Measurements from ENCODE around the gene UBE2E3.
A peak's percentile ranks its signal among the peaks of the same experiment; 100 is the strongest.
"Not testable (repeated sequence)": the region's sequence is repeated elsewhere in the genome, so short reads cannot be mapped to it uniquely, and the experiment has no call there.

Gene UBE2E3

DNA sequence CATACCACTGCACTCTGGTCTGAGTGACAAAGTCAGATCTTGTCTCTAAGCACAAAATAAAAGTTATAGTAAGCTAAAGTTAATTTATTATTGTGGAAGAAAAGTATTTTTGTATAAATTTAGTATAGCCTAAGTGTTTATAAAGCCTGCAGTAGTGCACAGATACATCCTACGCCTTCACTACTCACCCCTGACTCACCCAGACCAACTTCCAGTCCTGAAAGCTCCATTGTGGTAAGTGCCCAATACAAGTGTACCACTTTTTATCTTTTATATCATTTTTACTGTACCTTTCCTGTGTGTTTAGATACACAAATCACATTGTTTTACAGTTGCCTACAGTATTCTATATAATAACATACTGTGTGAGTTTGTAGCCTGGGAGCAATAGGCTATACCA, 57.5 kb downstream of the UBE2E3 start:
- DNase-seq, result no peak

DNA sequence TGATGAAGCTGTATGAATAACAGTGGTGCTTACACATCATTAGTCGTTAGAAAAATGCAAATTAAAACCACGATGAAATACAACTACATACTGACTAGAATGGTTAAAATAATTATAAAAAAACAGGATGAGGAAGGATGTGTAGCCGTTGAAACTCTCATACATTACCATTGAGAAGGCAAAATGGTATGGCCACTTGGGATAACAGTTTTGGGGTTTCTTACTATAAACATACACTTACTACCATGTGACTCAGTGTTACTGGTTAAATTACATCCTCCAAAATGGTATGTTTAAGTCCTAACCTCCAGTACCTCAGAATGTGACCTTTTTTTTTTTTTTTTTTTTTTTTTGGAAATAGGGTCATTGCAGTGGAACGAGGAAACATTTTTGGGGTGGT, 58.4 kb downstream of the UBE2E3 start:
- no peak for DNase-seq

DNA sequence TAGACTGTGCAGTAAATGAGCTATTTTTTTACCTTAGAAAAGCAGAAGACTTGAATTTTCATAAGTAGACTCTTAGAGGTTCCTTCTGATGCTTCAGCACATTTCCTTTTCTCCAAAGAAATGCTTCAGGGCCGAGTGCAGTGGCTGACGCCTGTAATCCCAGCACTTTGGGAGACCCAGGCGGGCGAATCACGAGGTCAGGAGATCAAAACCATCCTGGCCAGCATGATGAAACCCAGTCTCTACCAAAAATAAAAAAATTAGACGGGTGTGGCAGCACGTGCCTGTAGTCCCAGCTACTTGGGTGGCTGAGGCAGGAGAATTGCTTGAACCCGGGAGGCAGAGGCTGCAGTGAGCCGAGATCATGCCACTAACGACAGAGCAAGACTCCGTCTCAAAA, 60.4 kb downstream of the UBE2E3 start:
- not testable (repeated sequence) for DNase-seq

DNA sequence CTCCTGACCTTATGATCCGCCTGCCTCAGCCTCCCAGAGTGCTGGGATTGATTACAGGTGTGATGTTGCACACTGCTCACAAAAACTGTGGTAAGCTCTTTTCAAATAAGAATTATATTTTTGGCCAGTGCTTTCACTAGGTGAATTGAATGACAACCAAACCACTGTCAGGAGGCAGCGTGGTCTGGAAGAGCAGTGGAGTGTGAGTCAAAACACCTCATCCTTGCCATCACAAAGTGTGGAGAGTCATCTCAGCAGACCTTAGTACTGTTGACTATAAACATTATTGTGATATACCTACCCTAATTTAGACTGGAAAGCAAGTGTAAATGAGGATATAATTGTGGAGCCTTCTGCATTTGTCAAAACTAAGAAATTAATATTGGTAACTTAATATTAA, 61.3 kb downstream of the UBE2E3 start:
- no peak for DNase-seq

DNA sequence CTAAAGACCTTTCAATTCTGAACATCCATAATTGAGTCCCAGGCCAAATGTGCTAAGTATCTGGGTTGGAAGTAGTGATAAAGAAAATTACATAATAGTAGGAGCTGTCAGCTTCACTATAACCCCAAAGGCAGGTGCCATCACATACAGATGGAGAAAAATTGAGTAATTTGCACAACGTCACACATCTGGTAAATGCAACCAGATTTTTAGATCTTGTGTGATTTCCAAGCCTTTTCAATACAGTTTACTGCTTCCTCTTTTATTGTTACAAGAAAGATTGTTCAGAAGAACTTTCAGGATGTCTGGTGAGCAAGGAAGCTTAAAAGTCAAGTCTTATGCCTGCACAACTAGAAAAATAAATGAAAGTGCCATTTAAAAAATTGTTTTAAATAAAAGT, 62.3 kb downstream of the UBE2E3 start:
- no peak for DNase-seq

DNA sequence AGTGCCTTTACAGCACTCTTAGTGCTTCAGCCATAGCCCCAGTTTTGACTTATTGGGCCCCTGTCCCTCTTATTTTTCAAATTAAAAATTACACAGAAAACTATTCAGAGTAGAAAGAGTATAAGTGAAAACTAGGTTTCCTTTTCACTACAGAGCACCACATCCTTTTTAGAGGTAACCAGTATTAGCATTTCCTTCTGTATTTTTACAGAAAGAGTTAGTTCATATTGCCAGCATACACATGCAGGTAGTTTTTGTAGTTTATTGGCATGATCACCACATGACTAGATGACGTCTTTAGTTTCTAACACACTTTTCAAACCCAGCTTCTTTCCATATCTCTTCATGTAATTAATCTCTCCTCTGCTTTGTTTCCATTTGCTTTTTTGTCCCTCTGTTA, 66.4 kb downstream of the UBE2E3 start:
- DNase-seq, result no peak

DNA sequence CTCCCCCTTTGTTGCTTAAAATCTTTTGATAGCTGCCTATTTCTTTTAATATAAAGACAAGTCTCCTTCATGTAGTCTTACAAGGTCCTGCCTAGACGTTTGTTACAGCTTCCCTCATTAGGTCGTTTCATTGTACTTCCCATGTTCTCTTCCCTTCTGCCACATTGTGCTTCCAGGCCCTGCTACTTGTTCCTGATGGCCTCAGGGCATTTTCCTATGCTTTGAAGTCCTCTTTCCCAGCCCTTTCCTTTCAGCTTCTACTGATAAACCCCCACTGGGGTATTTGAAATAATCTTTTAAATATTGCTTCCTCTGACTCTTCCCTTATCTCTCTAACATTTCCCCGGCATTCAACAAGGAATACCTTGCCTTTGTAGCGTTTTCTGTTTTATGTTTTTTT, 67.4 kb downstream of the UBE2E3 start:
- no peak for DNase-seq

DNA sequence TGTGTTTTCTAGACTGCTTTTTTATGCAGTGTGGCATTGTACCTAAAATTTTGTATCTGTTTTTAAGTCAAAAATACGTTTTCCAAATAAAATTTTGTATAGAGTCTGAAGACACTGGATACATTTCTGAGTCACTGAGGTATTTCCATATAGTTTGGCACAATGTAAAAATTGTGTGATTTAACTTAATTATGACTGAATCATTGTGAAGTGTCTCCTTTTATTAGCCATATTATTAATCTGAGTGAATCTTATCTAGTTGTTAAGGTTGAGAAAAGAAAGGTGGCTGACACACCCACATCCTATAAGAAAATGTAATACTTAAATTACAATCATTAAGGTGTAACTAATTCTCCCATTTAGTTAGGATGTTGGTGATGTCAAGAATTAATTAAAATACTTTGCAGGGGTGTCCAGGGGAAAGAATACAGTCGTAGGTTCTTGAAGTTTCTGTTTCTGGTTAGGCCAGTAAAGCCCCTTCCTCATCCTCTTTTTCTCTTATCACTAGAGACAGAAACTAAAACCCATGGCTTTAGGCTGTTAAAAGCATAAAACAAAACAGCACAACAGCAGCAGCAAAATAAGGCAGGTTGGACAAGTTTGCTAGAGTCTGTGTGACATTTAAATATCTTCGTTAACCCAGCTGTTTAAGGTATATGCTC, 71.6 kb downstream of the UBE2E3 start:
- no peak for DNase-seq

DNA sequence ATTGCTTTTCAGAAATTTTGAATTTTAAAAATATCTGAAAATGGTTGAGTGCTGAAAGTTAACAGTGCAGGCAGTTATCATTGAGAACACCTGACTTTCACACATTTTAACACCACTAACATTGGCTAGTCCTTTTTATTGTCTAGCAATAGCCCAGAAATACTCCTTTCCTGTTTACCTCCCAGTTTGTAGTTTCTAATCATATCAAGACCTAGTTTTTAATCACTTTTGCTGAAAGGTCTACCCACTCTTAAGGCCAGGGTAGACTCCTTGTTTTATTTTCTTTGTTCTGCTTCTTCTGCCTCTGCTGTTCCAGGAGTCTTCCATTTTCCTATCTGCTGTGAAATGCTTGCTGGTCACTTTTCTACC, 72.1 kb downstream of the UBE2E3 start:
- no peak for DNase-seq

DNA sequence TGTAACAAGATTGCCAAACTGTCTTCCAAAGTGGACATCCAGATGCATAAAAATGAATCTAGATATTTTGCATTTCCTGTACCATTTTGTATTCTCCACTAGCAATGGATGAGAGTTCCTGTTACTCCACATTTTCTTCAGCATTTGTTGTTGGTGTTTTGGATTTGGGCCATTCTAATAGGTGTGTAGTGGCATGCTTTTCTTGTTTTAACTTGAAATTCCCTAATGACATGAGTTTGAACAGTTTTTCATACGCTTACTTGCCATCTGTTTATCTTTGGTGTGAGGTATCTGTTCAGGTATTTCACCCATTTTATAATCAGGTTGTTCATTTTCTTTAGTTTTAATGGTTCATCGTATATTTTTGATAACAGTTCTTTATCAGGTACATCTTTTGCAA, 73.9 kb downstream of the UBE2E3 start:
- DNase-seq, result no peak

DNA sequence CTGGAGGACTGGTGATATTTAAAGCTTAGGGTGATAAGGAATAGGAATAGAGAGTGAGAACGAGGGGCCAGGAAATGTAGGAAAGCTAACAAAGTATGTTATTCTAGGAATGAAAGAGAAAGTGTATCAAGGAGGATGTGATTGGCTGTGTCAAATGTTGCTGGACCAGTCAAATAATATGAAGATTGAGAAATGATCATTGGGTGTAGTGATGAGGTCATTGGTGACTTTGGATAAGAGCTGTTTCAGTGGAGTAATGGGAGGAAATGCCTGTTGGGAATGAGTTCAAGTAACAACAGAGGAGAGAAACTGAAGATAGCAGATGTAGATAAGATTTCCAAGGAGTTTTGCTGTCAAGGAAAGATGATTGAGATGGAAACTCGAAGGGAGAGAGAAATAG, 74.4 kb downstream of the UBE2E3 start:
- DNase-seq, result no peak

DNA sequence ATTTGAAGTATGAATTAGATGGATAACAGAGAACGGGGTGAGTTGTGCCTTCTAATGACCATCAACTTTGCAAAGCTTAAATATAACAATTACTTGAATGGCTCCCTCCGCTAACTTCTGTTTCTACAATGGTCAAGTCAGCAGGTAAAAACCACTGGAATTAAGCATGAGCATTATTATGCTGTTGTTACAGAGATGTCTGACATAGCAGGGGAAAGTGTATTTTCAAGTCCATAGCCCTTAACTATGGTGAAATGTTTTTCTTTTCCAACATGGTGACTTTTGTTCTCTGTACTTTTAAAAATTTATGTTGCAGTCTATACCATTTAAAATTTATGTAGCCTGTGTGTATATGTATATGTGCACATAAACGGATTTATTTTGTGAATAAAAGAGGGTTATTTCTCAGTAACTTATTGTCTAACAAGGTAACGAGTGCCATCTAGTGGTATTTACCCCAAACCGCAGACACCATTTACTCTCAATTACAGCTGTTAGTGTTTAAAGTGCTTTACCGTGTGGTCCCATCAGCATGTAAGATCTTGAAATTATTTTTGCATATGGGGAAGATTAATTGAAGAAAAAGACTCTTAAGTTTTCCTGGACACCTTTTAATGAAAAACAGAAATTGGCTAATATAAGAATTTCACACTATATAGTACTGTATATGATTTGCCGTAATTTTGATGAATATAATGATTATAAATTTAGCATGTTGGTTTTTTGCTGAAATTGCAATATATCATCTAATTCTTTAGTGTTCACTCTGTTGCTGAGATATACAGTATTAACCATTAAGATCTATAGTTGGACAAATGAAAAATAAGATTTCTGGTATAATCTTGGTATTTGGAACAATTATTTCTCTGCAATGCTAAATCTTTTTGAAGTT, 78.2 kb downstream of the UBE2E3 start:
- DNase-seq, result peak; percentile 12

DNA sequence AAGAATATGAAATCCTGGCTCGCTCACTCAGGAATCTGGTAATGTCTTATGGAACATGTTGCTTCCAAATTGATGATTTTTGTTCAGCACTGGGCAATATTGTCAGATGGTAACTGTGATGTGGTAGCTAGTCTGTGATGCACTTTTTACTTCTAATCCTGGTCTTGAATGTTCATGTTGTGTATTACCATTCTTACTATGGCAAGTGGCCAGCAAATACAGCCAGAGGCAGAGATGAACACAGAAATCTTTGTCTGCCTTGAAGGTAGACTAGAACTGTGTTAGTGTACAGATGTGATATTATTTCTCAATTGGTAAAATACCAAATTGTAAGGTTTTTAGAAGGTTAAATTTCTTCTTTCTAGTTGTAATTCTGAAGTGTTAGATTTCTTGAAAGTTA, 83.3 kb downstream of the UBE2E3 start:
- no peak for DNase-seq

DNA sequence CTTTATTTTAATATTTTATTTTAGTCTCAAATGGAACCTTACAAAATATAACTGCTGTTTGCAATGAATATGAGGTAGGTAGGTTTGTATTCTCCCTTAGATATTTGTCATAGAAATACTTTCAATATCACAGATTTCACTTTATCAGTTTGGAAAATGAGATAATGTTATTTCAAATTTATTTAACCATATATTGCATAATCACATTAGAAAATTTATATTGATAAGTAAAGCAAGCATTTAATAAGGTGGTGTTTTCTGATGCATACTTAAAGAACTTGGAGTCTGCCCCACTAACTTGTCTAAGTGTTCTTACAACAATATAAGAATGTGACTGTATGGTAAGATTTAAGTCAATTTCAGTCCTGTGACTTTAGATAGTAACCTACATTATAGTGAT, 85.1 kb downstream of the UBE2E3 start:
- DNase-seq, result no peak

DNA sequence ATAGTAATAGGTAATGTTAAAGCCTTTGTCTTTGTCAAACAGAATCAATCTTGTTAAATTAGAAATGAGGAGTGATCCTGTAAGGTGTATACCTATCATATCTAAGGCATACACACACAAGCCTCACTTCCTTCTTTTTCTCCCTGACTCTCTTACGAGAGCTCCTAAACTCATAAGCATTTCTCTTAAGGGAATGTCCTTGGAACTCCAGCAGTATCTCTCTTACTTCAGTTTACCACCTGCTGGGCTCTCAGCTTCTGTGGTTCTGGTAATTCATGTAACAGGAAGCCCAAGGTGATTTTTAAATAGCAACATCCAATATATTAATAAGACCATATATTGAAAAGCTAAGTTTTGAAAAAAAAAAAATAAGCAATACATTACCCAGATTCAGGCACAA, 85.9 kb downstream of the UBE2E3 start:
- no peak for DNase-seq

DNA sequence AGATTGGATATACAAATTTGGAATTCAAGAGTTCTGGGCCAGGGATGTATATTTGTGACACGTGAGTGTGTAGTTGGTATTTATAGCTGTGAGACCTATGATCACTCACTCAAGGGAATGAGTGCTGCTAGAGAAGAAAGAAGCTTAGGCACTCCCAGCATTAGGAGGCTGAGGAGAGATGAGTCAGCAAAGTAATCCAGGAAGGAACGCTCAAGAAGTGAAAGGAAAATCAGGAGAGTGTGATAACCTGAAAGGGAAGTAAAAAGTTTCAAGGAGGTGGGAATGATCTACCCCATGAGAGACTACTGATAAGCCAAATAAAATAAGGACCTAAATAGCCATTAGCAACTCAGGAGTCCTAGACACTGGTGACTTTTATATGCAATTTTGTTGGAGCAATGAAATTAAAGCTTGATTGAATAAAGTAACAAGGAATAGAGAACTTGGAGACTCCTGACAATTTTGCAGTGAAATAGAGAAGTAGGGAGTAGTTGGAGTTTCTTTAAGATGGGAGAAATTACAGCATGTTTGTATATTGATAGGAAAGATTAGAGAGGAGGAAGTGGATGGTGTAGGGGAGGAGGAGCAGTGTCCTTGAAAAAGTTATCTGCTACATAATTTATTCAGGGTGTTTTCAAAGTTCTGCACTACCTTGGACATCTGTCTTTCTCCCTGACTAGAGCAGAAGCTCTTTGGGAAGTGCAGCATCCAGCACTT, 89.9 kb downstream of the UBE2E3 start:
- no peak for DNase-seq

DNA sequence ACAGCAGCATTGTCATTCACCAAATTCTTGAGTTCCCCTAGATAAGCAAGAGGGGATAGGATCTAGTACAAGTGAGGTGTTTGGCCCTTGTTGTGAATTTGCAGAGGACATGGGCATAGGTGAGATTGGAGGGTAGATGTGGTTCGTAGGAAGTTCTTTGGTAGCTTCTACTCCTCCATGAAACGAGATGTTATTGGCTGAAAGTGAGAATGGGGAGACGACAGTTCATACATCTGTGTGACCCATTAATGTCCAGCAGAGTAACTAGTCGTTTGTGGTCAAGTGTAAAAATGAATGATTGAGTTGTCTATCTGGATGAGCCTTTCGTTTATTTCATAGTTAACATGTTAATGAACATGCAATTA, 90.4 kb downstream of the UBE2E3 start:
- no peak for DNase-seq

DNA sequence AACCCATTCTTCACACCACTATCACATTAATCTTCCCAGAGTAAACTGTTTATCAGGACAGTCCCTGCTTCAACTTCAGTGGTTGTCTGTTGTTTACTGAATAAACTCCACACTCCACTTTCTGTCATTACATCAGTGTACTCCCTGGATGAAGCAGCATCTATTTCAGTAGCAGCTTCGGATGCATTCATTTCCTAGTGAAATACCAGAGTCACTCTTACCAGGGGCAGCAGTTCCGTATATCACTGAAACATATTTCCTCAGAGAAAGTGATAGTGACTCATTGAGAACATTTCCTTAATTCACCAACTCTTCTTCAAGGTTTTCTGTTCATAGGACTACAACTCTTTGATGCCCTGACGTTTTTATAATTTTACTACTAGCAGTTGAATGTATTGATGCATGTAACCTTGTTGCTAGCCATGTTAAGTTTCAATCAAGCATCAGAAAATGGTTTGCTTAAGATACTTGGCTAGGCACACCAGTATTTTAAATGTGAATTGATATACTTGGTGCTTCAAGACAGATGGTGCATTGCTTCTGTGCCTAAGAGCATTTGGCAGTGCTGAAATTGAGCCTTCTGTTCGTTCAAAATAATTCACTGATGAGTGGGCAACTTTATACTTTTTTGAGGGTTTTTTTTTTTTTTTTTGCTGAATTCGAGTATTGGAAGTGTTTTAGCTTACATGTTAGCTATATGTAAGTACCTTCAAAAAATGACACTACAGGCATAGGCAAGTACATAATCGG, 92.3 kb downstream of the UBE2E3 start:
- no peak for DNase-seq

DNA sequence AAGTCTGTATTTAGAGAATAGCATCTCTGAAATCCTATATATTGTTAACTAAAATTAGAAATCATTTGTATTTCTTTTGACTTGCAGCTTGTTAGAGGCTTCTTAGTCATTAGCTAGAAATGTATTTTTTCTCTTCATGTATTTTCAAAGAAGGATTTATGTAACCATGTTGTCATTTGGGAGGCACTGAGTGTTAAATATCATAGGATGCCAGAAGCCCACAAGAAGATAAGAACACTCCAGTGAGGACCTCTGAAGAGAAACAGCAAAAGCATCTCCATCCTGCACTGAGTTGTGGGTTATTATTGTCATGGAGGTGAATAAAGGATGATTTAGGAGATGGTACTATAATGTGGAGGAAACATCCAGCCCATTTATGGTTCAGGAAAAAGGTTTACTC, 93.5 kb downstream of the UBE2E3 start:
- DNase-seq, result no peak

DNA sequence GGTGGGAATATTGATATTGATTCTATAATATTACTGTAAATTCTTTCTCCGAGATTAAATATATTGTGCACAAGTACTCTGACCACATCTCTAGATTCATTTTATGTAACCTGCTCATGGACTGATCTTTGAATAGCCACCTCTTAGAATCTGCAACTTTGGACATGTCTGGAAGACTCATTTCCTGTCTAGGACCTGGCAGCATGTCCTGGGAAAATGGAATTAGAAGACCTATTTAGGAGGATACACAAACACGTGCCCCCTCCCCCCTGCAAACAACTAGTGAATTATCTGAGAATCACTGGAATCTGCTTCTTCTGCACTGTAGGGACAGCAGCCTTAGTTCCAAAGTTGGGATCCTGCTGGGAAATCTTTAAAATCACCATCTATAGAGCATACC, 94.1 kb downstream of the UBE2E3 start:
- DNase-seq, result no peak

DNA sequence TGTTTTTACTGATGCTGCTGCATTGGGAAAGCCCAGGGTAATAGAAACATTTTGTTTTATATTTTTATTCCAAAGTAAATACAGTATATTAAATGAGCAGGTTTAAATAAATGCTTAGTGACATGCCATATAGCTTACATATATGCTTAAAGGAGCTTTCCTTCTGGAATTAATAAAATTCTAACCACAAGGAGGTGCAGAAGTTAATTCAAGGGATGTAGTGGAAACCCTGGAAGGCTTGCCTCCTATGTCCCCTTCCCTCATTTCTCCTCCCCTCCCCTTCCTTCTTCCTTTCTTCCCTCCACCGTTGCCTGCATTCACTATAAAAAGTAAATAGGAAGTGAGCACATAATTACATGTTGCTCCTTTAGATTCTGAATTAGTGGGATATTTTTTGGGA, 96.3 kb downstream of the UBE2E3 start:
- no peak for DNase-seq

DNA sequence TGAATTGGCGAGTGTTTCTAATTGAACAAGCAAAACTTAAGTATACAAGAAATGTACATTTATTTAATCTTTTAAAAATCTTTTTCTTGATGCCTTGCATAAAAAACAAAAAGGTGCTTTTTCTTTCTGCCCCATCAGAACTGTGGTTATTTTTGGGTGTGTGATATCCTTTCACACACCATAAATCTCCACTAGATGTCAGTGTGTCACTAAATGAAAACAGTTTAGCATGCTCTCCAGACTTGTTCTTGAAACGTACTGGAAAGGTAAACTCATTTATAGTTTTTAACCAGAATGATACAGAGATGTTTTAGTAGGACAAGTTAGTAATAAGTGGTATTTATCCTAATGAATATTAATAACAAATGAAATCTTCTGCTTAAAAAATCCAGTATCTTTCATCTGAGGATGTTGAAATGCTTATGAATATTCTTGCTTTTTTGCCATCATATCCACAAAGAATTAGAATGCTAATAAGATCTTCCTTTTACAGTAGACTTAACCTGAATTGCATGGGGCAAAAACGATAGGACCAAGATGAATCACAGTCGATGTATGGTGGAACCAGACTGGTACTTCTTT, 96.8 kb downstream of the UBE2E3 start:
- peak; percentile 36 for DNase-seq

DNA sequence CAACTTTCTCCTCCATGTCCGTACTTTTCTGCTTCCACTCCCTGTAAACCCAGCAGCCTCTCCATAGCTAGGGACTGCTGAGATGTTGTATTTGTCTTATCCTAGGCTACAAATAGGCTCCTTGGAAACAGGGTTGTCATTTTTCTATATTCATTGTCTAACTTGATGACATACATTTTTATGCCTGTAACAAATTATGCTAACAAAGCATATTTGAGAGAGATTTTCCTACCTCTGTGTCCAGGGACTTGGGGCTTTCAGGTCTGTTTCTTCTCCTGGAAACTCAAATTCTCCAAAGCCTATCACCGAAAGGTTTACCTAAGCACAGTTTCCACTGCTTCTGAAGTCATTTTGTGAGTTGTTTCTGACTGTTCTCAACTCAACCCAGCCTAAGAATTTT, 102.7 kb downstream of the UBE2E3 start:
- no peak for DNase-seq

Measured in effector CD4-positive, alpha-beta T cell (primary cell).